ENCODE data around the gene SPATA6L.

Gene SPATA6L

DNA sequence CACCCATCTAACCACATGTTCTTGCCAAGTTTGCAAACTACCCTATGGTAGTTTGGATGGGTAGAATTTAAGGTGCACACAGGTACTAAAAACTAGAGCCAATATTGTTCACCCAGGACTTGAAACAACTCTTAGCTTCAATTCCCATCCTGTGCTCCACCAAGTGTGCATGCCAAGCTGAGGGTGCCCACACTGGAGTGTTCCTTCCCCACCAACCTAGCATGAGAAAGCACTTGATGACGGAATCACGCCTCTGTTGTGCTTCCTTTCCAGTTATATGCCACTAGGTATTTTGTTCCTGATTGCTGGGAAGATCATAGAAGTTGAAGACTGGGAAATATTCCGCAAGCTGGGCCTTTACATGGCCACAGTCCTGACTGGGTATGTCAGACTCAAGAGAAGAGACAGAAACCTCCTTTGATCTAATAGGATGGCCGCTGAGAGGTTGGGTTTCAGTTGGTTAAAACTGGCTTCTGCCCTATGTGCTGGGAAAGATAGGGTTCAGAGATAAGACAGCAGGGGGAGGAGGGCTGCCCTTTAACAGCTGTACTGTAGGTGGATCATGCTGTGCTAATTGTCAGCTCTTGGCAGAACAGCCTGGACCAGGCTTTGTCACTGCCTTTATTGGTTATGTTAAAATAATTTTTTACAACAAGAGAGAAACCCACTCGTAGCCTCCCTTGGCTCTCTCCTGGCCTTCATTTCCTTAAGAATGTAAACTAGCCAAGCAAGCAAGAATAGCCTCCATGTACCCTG, 92.5 kb downstream of the SPATA6L start:
- DNase-seq (ENCODE audit: low read depth), result no peak
- TF ChIP-seq, protein P1, sequence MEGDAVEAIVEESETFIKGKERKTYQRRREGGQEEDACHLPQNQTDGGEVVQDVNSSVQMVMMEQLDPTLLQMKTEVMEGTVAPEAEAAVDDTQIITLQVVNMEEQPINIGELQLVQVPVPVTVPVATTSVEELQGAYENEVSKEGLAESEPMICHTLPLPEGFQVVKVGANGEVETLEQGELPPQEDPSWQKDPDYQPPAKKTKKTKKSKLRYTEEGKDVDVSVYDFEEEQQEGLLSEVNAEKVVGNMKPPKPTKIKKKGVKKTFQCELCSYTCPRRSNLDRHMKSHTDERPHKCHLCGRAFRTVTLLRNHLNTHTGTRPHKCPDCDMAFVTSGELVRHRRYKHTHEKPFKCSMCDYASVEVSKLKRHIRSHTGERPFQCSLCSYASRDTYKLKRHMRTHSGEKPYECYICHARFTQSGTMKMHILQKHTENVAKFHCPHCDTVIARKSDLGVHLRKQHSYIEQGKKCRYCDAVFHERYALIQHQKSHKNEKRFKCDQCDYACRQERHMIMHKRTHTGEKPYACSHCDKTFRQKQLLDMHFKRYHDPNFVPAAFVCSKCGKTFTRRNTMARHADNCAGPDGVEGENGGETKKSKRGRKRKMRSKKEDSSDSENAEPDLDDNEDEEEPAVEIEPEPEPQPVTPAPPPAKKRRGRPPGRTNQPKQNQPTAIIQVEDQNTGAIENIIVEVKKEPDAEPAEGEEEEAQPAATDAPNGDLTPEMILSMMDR (IDR thresholded peaks at IDR 0.05; ENCODE audit: low read length, missing control alignments), result no peak
- no peak overlapping the region for H3K4me3 ChIP-seq (replicated peaks; ENCODE audit: low read depth, low read length)

DNA sequence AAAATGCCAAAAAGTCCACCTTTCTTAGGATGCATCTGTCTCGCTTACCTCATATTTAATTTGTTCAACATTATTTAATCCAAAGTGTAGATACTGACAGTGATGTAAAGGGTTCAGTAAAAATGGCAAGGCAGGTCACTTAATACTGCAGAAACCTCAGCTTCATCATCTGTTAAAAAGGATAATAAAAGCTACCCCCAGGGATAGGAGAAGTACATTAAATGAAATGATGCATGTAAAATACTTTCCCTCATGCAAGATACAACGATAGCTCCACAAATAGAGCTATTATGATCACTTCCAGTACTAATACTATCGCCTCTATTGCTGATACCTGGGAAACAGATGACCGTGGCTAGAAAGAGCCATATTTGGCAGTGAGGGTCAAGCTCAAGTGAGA, 93.1 kb downstream of the SPATA6L start:
- TF ChIP-seq, protein P1 (IDR thresholded peaks at IDR 0.05; ENCODE audit: low read length, missing control alignments), result no peak
- H3K4me3 ChIP-seq (replicated peaks; ENCODE audit: low read depth, low read length), result no peak overlapping the region
- DNase-seq (ENCODE audit: low read depth), result no peak

GRCh38 chr9:4572184-4572826, 94.0 kb downstream of the SPATA6L start:
- no peak for DNase-seq (ENCODE audit: low read depth)
- TF ChIP-seq, protein P1 (IDR thresholded peaks at IDR 0.05; ENCODE audit: low read length, missing control alignments), result no peak
- H3K4me3 ChIP-seq (replicated peaks; ENCODE audit: low read depth, low read length), result no peak overlapping the region

DNA sequence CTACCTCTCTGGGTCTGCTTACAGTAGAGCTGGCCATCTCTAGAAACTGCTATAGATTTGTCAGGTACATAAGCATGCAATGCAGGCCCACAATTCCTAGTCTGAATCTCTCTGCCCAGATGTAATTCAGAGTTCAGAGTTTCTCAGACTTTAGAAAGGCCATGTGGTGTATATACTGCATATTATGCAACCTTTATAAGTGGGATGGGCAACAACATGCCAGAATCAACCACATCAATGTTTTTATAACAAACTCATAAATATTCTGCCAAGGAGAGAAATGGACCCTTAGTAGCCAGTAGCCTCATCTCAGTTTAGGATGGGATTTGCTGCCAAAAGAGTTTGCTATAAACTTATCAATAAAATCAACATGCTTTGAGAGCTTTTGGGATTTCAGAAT, 97.2 kb downstream of the SPATA6L start:
- no peak overlapping the region for H3K4me3 ChIP-seq (replicated peaks; ENCODE audit: low read depth, low read length)
- no peak for DNase-seq (ENCODE audit: low read depth)
- TF ChIP-seq, protein P1 (IDR thresholded peaks at IDR 0.05; ENCODE audit: low read length, missing control alignments), result no peak

DNA sequence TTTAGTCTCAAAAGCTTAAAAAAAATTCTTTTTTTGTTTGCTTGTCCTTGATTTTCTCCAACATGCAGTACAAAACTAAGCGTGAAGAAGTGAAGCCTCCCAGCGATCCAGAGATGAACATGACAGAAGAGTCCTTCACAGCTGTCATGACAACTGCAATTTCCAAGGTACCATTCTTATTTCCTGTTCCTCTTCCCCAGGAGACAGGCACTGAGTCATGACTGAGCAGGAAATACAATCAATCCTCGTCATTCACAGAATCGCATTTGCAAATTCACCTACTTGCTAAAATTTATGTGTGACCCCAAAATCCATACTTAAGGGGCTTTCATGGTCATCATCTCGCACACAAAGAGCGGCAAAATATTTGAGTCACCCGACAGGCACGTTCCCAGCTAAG, 98.7 kb downstream of the SPATA6L start:
- TF ChIP-seq, protein P1 (IDR thresholded peaks at IDR 0.05; ENCODE audit: low read length, missing control alignments), result no peak
- no peak for DNase-seq (ENCODE audit: low read depth)
- H3K4me3 ChIP-seq (replicated peaks; ENCODE audit: low read depth, low read length), result no peak overlapping the region

GRCh38 chr9:4566806-4567205, 99.5 kb downstream of the SPATA6L start:
- TF ChIP-seq, protein P1 (IDR thresholded peaks at IDR 0.05; ENCODE audit: low read length, missing control alignments), result no peak
- H3K4me3 ChIP-seq (replicated peaks; ENCODE audit: low read depth, low read length), result no peak overlapping the region
- DNase-seq (ENCODE audit: low read depth), result no peak
